ENCODE measurements around the gene SLC6A11. TPM values are rescaled to one million over a fixed set of nuclear protein-coding genes. Genes with fewer than 3 reads are reported as not detected.

SLC6A11 gene
- total and polyA plus RNA-seq, 9 of the 15 experiments (the other 6 are each of a cell fraction or from before 2014, with no cell fraction given) = 0.04 TPM; not detected in 8

- Histone ChIP-seq H3K36me3 (ENCODE audit: control insufficient read depth, insufficient read depth, low read length) (no peaks in the 10 kb centered on the region), H3K27ac (ENCODE audit: extremely low read depth, low read depth, low read length) (no peak overlapping the region), H3K9me3 (replicated peaks; ENCODE audit: control insufficient read depth, insufficient read depth, low read depth, low read length) (no peaks in the 10 kb centered on the region), H3K4me2 (ENCODE audit: insufficient read depth, low read length) (no peak overlapping the region), H3K9me1 (ENCODE audit: control insufficient read depth, insufficient read depth, low read length) (no peaks in the 10 kb centered on the region), H3K4me3 (no peak overlapping the region), H3K4me1 (replicated peaks in 1 of 2; ENCODE audit: control insufficient read depth in 2 of 2, insufficient read depth in 2 of 2, low read length in 2 of 2) (no peaks in the 10 kb centered on the region), H4K20me1 (replicated peaks; ENCODE audit: control insufficient read depth, insufficient read depth, low read length) (0 out of 2 replicates have a peak, but pooled peaks cover 5% of the 10 kb centered on the region), H3K27me3 (ENCODE audit: control insufficient read depth in 2 of 2, insufficient read depth in 2 of 2, low read length in 2 of 2) (peaks cover 0 to 30% of the 10 kb centered on the region in 2 experiments; a peak in 3 of 5 replicates), H3K9ac (ENCODE audit: insufficient read depth in 1 of 2, low read depth in 2 of 2, low read length in 2 of 2) (no peak overlapping the region), H2AFZ (ENCODE audit: low read depth, low read length) (no peak overlapping the region), H3K79me2 (ENCODE audit: control insufficient read depth, insufficient read depth, low read length) (no peaks in the 10 kb centered on the region)
- POLR2A ChIA-PET = interaction anchor here (0.5 to 0.7 kb wide), 2 partner anchors 16 to 34 kb away, joined by 3 read pairs; no protein-coding TSS in a partner anchor
- ATAC-seq (no peak), FAIRE-seq (no peak), DNase-seq (ENCODE audit: extremely low read depth in 1 of 4, low spot score in 3 of 4) (no peak)
- no TSS peak for BruUV-seq (replicated peaks)
- WGBS (ENCODE audit: insufficient coverage, low coverage, missing lambda C conversion rate) = 1% methylated on average over 11 of the region's 11 CpGs
- CTCF ChIA-PET (ENCODE audit: low intra/inter-chr PET ratio) = no interaction called here
- intact Hi-C loops (cut with micrococcal nuclease) = no loop called here
- TF ChIP-seq NR1H2 (CRISPR knock-in tag; IDR thresholded peaks at IDR 0.05) = no peak
- TF ChIP-seq ZFP36 (IDR thresholded peaks at IDR 0.05; ENCODE audit: low read depth, low read length, partially characterized antibody) = peak; percentile 51
- TF ChIP-seq CREM (IDR thresholded peaks at IDR 0.05; ENCODE audit: low read depth) = no peak
- TF ChIP-seq NONO (IDR thresholded peaks at IDR 0.05; ENCODE audit: low read depth in 2 of 2, low read length in 1 of 2) = no peak
- no peak for TF ChIP-seq NFE2 (IDR thresholded peaks at IDR 0.05; ENCODE audit: low read depth)
- no peak for TF ChIP-seq SMC3 (conservative IDR thresholded peaks at IDR 0.05; ENCODE audit: insufficient read depth, low read depth, low read length)
- TF ChIP-seq NCOA6 (IDR thresholded peaks at IDR 0.05) = no peak
- TF ChIP-seq ZNF395 (CRISPR knock-in tag; IDR thresholded peaks at IDR 0.05) = no peak
- peak; percentile 71 for TF ChIP-seq RBM25 (IDR thresholded peaks at IDR 0.05; ENCODE audit: low read depth, low read length, severe bottlenecking)
- in situ Hi-C loops (cut with MboI) = no loop called here
Measured at GRCh38 chr3:10918011-10918410, 102.0 kb downstream of the SLC6A11 start.

Measured in K562 (cell line).